GM21786 (cell line): ENCODE data around the gene ATG7.

Source experiments
- ATAC-seq: cut with Tn5 transposase; IDR thresholded peaks from one replicate; pipeline ENCODE4 v1.9.1; 2021; ENCODE audit not compliant: unreplicated experiment

Gene ATG7

DNA sequence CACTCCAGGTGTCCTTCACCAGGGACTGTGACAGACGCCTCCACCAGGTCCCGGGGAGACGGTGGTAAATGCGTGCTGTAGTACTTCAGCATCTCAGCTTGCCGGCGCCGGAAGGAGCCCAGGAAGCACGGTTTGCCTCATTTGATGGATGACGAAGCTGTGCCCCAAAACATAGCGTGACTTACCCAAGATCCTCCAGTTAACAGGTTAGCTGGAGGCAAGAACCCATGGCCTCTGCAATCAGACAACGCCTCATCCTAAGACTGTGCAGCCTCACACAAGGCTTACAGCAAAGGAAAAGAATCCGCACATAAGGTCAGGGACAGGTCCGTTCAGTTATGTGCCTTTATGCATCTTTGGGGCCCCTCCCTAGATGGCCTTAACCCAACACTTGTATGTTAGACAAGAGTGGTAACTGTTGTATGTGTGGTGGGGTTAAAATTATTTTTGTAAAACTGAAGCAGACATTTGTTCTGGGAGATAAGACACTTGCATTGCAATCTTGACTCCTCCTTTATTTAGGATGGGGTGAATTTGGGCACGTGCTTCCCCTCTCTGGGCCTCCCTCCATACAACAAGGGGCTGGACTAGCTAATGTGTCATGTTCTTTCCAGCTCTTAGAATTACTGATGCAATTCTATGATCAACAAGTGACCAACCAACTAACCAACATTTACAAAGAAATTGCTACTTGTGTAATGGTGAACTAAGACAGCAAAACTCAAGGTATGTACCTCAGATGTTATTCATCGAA is 332.1 kb downstream of the ATG7 start:
- ATAC-seq = no peak

DNA sequence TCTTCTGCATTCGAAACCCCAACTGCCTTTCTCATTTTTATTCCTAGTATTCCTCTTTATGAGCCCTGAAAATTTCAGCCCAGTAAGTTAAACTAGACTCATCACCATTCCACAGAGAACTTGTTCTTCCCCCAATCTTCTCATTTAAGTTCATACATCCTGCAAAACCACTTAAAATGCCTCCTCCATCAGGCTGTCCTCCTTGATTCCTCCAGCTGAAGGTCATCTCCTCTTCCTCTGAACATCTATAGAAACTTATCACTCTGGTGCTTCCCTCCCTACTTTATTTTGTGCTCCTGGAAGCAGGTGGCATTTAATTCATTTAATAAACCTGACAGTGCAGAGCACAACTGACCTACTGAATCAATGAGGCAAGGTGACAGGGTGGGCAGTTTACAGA is 333.2 kb downstream of the ATG7 start:
- no peak for ATAC-seq

DNA sequence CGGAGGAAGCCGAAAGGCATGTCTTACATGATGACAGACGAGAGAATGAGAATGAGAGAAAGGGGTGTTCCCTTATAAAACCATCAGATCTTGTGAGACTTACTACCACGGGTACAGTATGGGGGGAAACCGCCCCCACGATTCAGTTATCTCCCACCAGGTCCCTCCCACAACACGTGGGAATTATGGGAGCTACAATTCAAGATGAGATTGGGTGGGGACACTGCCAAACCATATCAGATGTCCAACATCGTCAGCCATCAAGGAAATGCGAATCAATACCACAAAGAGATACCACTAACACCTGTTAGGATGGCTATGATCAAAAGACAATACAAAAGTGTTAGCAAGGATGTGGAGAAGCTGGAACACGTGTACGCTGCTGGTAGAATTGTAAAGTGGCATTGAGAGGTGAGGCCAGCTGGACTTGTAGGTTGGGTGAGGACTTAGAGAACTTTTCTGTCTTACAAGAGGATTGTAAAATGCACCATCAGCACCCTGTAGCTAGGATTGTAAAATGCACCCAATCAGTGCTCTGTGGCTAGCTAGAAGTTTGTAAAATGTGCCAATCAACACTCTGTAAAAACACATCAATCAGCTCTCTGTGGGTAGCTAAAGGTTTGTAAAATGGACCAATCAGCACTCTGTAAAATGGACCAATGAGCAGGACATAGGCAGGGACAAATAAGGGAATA is 334.0 kb downstream of the ATG7 start:
- ATAC-seq = no peak

DNA sequence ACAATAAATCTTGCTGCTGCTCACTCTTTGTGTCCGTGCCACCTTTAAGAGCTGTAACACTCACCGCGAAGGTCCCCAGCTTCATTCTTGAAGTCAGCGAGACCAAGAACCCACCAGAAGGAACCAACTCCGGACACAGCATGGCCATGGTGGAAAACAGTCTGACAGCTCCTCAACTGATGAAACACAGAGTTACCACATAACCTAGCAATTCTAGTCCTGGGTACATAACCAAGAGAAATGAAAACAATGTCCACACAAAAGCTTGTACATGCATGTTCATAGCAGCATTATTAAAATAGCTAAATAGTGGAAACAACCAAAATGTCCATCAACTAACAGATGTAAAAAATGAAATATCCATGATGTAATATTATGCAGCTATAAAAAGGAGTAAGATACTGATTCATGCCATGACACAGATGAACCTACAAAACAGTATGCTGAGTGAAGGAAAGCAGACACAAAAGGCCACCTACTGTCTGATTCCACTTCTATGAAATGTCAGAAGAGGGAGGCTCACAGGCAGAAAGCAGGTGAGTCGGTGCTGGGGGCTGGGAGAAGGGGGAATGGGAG is 334.8 kb downstream of the ATG7 start:
- no peak for ATAC-seq
